Suprapubic skin (tissue), 4 donors: ENCODE data around the gene OTUB1. TPM values are rescaled to one million over a fixed set of nuclear protein-coding genes. Genes with fewer than 3 reads are reported as not detected.
"Not testable (repeated sequence)": the region's sequence is repeated elsewhere in the genome, so short reads cannot be mapped to it uniquely, and the experiment has no call there.

Experiments
- DNase-seq, 2 donors: peaks; one replicate each; pipeline ENCODE4 v3.0.0-alpha.2; 2019; ENCODE audit warnings: low spot score in 2 of 2
- H3K27ac ChIP-seq: fragments of 200-600 bp; sonication (generic); one replicate; pipeline ENCODE4 v1.5.1; 2019
- H3K27me3 ChIP-seq: fragments of 200-600 bp; sonication (generic); one replicate; pipeline ENCODE4 v1.5.1; 2019
- H3K36me3 ChIP-seq: fragments of 200-600 bp; sonication (generic); one replicate; pipeline ENCODE4 v1.5.1; 2019
- H3K4me1 ChIP-seq: fragments of 200-600 bp; sonication (generic); one replicate; pipeline ENCODE4 v1.5.1; 2019
- H3K4me3 ChIP-seq: fragments of 200-600 bp; sonication (generic); one replicate; pipeline ENCODE4 v1.5.1; 2019; ENCODE audit warnings: mild to moderate bottlenecking
- H3K9me3 ChIP-seq: fragments of 200-600 bp; sonication (generic); one replicate; pipeline ENCODE4 v1.5.1; 2019
- CTCF ChIP-seq, 2 donors: fragments of 200-600 bp in 1 of 2; fragments of 450-650 bp in 1 of 2; sonication (generic) in 1 of 2; IDR thresholded peaks; one replicate each; pipeline ENCODE4 v1.5.1; 2016 to 2019; ENCODE audit warnings: antibody characterized with exemption in 2 of 2, mild to moderate bottlenecking in 1 of 2, moderate library complexity in 1 of 2
- EP300 ChIP-seq: sonication (generic); formaldehyde crosslinking; IDR thresholded peaks from one replicate; pipeline ENCODE4 v1.6.1; 2017; ENCODE audit warnings: antibody characterized with exemption
- POLR2A ChIP-seq, 2 donors: fragments of 450-650 bp; IDR thresholded peaks; one replicate each; pipeline ENCODE4 v1.6.1; 2017; ENCODE audit warnings: antibody characterized with exemption in 2 of 2, mild to moderate bottlenecking in 2 of 2, moderate library complexity in 2 of 2
- POLR2AphosphoS5 ChIP-seq, 3 donors: sonication (generic); formaldehyde crosslinking; IDR thresholded peaks; one replicate each; pipeline ENCODE4 v1.6.1; 2017; ENCODE audit warnings: antibody characterized with exemption in 3 of 3
- WGBS: methylation state at CpG from one replicate; pipeline ENCODE4 v1.1.5; 2018; 5-methylcytosine and 5-hydroxymethylcytosine counted together
- total RNA-seq, 4 donors: library from RNA; depleted of rRNA; stranded (reverse); fragments of >200 nt; gene quantifications; one replicate each; pipeline ENCODE4 v1.1.0, GENCODE V29; 2016

OTUB1 gene
- total RNA-seq, 4 donors from 2014 or later = 78.4 to 117 (median 93.5) TPM

DNA sequence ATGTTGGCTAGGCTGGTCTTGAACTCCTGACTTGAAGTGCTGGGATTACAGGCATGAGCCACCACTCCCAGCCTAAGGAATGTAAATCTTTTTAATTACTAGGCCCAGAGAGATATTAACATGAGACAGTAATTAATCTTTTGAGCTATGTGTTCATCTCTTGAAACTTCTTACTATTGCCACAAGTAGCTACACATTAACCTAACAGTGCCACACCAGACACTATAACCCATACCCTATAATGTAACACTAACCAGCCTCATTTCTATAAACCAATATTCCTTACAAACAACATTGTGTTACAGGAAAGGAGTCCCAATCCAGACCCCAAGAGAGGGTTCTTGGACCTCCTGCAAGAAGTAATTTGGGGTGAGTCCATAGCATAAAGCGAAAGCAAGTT, 19.8 kb upstream of the OTUB1 start:
- Histone ChIP-seq H3K9me3 (no peaks in the 10 kb centered on the region), H3K4me3 (no peak overlapping the region), H3K4me1 (peaks cover 13% of the 10 kb centered on the region), H3K27me3 (no peaks in the 10 kb centered on the region), H3K36me3 (no peaks in the 10 kb centered on the region), H3K27ac (no peak overlapping the region)
- no peak for TF ChIP-seq POLR2AphosphoS5 (IDR thresholded peaks at IDR 0.05)
- TF ChIP-seq POLR2A (IDR thresholded peaks at IDR 0.05) = no peak
- no peak for TF ChIP-seq CTCF (IDR thresholded peaks at IDR 0.05)
- TF ChIP-seq EP300 = no peak
- 94% methylated on average over 1 of the region's 1 CpG for WGBS
- no peak for DNase-seq

DNA sequence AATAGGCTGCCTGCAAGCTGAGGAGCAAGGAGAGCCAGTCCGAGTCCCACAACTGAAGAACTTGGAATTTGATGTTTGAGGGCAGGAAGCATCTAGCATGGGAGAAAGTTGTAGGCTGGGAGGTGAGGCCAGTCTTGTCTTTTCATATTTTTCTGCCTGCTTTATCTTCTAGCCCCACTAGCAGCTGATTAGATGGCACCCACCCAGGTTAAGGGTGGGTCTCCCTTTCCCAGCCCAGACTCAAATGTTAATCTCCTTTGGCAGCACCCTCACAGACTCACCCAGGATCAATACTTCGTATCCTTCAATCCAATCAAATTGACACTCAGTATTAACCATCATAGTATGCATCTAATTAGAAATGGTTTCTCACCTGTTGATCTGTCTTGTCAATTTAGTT, 16.8 kb upstream of the OTUB1 start:
- TF ChIP-seq POLR2AphosphoS5 (IDR thresholded peaks at IDR 0.05) (no peak), POLR2A (IDR thresholded peaks at IDR 0.05) (no peak), CTCF (IDR thresholded peaks at IDR 0.05) (no peak), EP300 (no peak)
- 88% methylated on average over 2 of the region's 2 CpGs for WGBS

DNA sequence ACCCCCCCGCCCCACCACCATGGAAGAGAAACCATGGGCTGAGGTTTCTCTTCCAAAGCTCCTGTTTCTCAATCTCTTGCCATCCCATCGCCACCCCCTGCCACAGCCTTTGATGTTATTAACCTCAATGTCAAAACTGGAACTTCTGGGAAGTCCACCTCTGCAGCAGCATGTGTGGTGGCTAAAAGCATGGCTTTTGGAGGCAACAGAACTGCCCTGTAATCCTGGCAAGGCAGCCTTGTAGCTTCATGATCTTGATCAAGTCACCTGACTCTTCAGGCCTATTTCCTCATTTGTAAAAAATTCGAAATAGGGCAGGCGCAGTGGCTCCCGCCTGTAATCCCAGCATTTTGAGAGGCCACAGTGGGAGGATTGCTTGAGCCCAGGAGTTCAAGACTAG, 15.3 kb upstream of the OTUB1 start:
- TF ChIP-seq POLR2A (IDR thresholded peaks at IDR 0.05) (no peak), CTCF (IDR thresholded peaks at IDR 0.05) (no peak), POLR2AphosphoS5 (IDR thresholded peaks at IDR 0.05) (no peak), EP300 (no peak)
- H3K27ac ChIP-seq = no peak overlapping the region
- 70% methylated on average over 5 of the region's 5 CpGs for WGBS
- H3K4me3 ChIP-seq = no peak overlapping the region
- no peaks in the 10 kb centered on the region for H3K27me3 ChIP-seq
- peaks cover 12% of the 10 kb centered on the region for H3K4me1 ChIP-seq
- H3K9me3 ChIP-seq = no peaks in the 10 kb centered on the region
- H3K36me3 ChIP-seq = no peaks in the 10 kb centered on the region
- no peak for DNase-seq

More for the DNA sequence above, 16.8 kb upstream of the OTUB1 start:
- H3K27me3 ChIP-seq = no peaks in the 10 kb centered on the region
- H3K4me1 ChIP-seq = peaks cover 6% of the 10 kb centered on the region
- no peaks in the 10 kb centered on the region for H3K36me3 ChIP-seq
- no peak overlapping the region for H3K27ac ChIP-seq
- DNase-seq = no peak
- H3K9me3 ChIP-seq = no peaks in the 10 kb centered on the region
- no peak overlapping the region for H3K4me3 ChIP-seq

GRCh38 chr11:63973912-63974258, 12.4 kb upstream of the OTUB1 start:
- not testable (repeated sequence) for H3K27ac ChIP-seq

DNA sequence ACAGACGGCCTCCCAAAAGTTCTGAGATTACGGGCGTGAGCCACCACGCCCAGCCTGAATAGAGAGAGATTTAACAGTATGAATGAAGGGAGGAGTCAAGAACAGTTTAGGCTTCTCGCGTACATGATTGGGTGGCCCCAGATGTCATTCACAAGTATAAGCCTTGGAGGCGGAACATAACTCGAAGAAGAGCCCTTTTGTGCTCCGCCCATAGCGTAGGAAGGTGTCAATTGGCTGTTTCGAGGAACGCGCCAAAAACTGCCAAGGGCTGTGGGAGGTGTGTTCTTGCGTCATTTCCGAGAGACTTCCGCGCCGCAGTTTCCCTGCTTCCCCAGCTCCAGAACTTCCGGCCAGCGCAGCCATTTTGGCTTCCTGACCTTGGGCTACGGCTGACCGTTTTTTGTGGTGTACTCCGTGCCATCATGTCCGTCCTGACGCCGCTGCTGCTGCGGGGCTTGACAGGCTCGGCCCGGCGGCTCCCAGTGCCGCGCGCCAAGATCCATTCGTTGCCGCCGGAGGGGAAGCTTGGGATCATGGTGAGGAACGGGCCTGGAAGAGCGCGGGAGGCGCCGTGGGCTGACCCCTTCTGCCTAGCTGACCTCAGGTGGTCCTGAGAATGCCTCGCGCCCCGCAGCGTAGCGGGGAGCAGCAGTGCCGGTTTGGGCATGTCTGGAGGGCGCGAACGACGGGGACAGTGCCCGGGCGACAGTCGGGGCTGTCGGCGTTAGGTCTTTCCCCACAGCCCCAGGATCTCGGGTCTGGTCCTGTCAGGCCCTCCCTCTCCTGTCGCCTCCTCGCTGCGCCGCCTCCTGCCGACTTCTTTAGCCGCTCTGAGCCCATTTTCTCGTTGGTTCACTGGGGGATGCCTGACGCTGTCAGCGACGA, 11.7 kb upstream of the OTUB1 start, which contains the start of gene COX8A:
Gene COX8A, plus strand, starts transcription at position 362 of the 885 bp plus-strand sequence. Its CDS starts 61 bp downstream, at position 423.
- DNase-seq = peak; percentile 99
- no peaks in the 10 kb centered on the region for H3K27me3 ChIP-seq
- peaks cover 6% of the 10 kb centered on the region for H3K36me3 ChIP-seq
- H3K27ac ChIP-seq = peak within 1 kb of the TSS; percentile 97
- peaks cover 39% of the 10 kb centered on the region for H3K4me1 ChIP-seq
- no peaks in the 10 kb centered on the region for H3K9me3 ChIP-seq
- TF ChIP-seq CTCF (IDR thresholded peaks at IDR 0.05) (no peak), POLR2A (IDR thresholded peaks at IDR 0.05) (peak in 1 of 2 donors; percentile 66), POLR2AphosphoS5 (IDR thresholded peaks at IDR 0.05) (peak; percentile 51 to 94 (median 64))
- under 1% methylated on average over 47 of the region's 67 CpGs for WGBS
- peak within 1 kb of the TSS; percentile 91 for H3K4me3 ChIP-seq

More at GRCh38 chr11:63973912-63974258, 12.4 kb upstream of the OTUB1 start:
- H3K27me3 ChIP-seq, DNase-seq, H3K36me3 ChIP-seq, H3K9me3 ChIP-seq: not testable (repeated sequence)
- 66% methylated on average over 18 of the region's 18 CpGs for WGBS
- Histone ChIP-seq H3K4me3 (peak overlapping the region; percentile 91), H3K4me1 (peaks cover 36% of the 10 kb centered on the region)
